NCI-H2107 treated with DMSO at 0.1 percent for 48 hours (cell line): ENCODE results near the gene CAMK2G.
"Not testable (repeated sequence)": the region's sequence is repeated elsewhere in the genome, so short reads cannot be mapped to it uniquely, and the experiment has no call there.

ENCODE experiments used
- DNase-seq: peaks from one replicate; lab custom pipeline; 2025; ENCODE audit not compliant: unreplicated experiment; lab: John Stamatoyannopoulos, UW

Gene CAMK2G

GRCh38 chr10:73874267-73875138 is at the start of gene CAMK2G:
TSS of gene CAMK2G (minus strand) at chr10:73874555. CDS start at chr10:73874461, 94 bp downstream.
- no peak for DNase-seq

DNA sequence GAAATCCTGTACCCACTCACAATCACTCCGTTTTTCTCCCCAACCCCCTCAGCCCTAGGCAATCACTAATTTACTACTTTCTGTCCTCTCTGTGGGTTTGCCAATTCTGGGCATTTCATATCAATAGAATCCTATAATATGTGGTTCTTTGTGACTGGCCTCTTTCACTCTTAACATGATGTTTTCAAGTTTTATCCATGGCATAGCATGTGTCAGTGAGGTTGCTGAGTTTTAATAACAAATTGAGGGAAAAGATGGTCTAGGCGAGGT is 48.4 kb upstream of the CAMK2G start:
- DNase-seq, result no peak

DNA sequence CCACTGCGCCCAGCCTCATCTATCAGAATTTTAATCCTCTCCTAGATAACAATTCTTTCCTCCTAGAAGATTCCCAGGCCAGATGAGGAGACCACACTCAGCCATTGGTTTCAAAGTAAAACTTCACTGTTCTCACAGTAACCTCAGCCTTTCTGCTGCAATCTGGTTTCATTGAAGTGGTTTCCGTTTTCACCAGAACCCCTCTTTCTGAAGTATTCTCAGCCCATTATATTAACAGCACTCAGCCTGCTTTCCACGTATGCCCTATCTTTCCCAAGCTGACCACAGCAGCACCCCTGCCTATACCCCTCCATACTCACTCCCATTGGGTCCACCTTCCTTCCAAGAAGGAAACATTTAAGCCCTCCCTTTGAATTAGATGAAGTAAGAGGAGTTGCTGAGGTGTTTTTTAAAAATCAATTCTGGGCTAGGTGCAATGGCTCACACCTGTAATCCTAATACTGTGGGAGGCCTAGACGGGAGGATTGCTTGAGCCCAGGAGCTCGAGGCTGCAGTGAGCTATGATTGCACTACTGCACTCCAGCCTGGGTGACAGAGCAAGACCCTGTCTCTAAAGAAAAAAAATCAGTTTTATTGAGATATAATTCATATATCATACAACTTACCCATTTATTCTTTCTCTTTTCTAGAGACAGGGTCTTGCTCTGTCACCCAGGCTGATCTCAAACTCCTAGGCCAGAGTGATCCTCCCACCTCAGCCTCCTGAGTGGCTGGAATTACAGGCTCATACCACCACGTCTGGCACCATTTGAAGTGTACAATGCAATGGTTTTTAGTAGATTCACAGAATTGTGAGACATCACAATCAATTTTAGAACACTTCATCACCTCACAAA is 47.9 kb upstream of the CAMK2G start:
- no peak for DNase-seq

DNA sequence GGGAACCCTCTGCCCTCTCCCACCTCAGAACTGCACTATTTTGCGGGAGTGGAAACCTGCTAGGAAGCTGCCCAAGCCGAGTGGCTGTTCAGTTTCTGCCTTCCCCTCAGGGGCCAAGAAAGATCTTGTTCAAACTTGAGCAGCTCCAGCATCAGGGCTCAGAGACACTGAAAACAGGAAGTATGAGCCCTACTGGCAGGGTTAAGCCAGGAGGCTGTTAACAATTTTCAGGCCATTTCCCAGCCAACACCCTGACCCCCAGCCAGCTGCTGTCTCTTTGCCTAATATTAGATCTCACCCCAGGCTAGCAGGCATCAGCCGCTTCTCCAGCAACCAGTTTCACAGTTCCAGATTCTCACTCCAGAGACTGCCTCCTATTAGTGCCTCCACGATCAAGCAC is 45.7 kb upstream of the CAMK2G start:
- no peak for DNase-seq

GRCh38 chr10:73919481-73919880 is 45.1 kb upstream of the CAMK2G start:
- not testable (repeated sequence) for DNase-seq

DNA sequence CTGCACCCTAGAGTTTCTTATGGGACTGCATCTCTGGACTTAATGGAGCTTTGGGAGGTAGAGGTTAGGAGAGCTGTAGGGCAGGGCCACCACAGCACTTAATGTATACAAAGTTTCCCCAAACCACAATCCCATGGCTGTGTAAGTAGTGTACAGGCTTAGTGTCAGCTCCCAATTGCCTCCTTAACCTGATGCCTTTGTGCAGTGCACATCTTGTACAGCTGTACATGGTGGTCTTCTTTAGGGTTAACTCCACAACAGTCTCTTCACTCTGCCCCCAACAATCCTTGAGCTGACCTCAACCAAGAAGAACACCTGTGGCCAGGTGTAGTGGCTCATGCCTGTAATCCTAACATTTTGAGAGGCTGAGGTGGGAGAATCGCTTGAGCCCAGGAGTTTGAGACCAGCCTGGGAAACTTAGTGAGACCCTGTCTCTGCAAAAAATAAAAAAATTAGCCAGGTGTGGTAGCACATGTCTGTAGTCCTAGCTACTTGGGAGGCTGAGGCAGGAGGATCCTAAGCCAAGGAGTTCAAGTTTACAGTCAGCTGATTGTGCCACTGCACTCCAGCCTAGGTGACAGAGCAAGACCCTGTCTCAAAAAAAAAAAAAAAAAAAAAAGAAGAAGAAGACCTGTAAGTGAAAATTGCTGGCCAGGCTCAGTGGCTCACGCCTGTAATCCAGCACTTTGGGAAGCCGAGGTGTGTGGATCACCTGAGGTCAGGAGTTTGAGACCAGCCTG is 43.4 kb upstream of the CAMK2G start:
- DNase-seq, result no peak

DNA sequence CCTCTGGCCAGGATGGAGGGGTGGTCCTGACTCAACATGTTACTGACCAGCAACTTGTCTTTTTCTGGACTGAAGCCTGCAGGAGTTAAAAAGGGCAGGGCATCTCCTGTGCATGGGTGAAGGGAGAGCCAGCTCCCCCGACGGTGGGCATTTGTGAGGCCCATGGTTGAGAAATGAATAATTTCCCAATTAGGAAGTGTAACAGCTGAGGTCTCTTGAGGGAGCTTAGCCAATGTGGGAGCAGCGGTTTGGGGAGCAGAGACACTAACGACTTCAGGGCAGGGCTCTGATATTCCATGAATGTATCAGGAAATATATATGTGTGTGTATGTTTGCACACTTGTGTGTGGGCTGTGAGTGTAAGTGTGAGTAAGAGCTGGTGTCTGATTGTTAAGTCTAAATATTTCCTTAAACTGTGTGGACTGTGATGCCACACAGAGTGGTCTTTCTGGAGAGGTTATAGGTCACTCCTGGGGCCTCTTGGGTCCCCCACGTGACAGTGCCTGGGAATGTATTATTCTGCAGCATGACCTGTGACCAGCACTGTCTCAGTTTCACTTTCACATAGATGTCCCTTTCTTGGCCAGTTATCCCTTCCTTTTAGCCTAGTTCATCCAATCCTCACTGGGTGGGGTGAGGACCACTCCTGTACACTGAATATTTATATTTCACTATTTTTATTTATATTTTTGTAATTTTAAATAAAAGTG is 42.6 kb upstream of the CAMK2G start:
- no peak for DNase-seq

DNA sequence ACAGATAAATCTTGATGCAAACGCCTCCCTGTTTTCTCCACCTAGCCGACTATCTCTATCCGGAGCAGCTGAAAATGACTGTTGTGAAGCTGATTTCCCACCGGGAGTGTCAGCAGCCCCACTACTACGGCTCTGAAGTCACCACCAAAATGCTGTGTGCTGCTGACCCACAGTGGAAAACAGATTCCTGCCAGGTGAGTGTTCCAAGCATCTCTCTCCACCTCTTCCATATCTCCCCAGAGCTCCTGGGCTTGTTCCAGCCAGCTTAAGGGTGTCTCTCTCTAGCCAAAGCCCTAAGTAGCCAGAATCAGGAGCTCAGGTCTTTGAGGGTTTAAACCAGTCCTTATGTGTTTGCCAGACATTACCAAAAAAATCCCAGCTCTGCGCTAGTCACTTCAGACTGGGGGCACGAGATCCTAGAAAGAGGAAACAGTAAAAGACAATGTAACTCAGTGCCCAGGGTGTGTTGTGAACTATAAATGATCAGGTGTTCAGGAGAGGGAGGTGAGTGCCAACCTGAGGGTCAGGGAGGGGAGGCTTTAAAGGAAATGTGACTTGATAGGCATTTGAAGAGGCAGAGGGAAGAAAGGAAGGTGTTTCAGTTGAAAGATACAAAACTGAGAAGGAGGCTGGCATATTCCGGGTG is 41.0 kb upstream of the CAMK2G start:
- DNase-seq, result no peak

GRCh38 chr10:73914036-73914435 is 39.7 kb upstream of the CAMK2G start:
- DNase-seq, result no peak

- no peak for DNase-seq
Observed at GRCh38 chr10:73911553-73912004, 37.2 kb upstream of the CAMK2G start.

- no peak for DNase-seq
Observed at GRCh38 chr10:73910764-73911552, 36.6 kb upstream of the CAMK2G start, which contains the start of gene PLAU. TSS of gene PLAU (plus strand) at chr10:73911132. CDS start at chr10:73911556, 424 bp downstream.

DNA sequence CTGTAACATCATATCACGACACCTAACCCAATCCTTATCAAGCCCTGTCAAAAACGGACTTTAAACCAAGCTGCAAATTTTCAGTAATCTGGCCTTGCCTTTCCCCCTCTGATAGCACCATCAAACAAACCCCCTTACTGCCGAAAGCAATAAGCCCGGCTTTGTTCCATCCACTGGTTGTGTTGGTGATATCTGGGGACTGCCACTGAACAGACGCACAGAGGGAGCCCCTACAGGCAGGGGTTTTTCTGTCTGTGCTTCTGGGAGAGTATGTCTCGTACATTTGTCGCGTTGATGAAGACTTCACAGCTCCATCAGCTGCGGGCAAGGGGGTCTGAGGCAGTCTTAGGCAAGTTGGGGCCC is 36.0 kb upstream of the CAMK2G start:
- DNase-seq, result no peak

DNA sequence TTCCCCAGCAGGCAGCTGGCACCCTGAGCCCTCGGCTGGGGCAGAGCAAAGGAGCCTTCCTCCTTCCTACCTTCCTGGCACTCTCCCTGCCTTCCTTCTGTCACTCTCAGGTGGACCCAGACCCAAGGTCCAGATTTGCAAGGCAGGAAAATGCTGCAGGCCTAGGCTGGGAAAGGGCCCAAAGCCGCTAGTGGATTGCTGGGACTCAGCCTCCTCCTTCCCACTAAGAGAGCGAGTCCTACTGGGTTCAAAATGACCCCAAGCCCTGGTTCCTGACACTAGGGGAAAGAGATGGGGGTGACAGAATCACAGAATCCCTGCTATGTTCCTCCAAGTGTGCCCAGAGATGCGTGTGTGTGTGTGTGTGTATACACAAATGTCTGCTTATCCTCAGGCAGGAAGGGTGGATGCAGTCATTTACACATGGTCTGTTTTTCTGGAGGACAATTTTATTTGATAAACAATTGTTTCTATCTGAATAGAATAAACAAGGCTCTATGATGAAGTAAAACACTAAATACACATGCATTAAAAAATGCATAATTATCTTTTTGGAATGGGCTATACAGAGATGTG is 35.3 kb upstream of the CAMK2G start:
- DNase-seq, result no peak

DNA sequence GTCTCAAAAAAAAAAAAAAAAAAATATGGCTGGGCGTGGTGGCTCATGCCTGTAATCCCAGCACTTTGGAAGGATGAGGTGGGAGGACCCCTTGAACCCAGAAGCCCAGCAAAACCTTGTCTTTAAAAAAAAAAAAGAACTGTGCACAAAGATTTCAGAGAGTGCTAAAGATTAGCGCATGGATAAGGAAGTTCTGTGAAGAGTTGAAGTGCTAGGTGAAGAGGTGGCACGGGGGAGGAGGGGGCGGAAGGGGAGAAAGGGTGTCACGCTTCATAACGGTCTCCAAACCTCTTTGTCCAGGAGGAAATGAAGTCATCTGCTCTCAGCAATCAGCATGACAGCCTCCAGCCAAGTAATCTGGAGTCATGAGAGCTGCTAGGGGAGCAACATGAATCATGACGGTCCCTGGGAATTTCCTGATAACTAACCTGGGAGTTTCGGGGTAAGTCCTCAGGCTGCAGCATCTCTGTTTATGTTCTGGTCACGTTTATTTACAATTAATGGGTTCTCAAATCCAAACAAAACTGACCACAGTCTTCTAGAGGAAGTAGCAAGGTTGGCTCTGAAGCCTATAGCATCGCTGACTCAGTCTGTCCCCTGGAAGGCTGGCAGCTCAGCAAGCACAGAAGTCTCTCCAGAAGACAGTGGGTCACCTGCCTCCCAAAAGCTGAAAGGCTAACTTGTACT is 34.6 kb upstream of the CAMK2G start:
- no peak for DNase-seq

GRCh38 chr10:73907841-73908517 is 33.6 kb upstream of the CAMK2G start:
- no peak for DNase-seq

DNA sequence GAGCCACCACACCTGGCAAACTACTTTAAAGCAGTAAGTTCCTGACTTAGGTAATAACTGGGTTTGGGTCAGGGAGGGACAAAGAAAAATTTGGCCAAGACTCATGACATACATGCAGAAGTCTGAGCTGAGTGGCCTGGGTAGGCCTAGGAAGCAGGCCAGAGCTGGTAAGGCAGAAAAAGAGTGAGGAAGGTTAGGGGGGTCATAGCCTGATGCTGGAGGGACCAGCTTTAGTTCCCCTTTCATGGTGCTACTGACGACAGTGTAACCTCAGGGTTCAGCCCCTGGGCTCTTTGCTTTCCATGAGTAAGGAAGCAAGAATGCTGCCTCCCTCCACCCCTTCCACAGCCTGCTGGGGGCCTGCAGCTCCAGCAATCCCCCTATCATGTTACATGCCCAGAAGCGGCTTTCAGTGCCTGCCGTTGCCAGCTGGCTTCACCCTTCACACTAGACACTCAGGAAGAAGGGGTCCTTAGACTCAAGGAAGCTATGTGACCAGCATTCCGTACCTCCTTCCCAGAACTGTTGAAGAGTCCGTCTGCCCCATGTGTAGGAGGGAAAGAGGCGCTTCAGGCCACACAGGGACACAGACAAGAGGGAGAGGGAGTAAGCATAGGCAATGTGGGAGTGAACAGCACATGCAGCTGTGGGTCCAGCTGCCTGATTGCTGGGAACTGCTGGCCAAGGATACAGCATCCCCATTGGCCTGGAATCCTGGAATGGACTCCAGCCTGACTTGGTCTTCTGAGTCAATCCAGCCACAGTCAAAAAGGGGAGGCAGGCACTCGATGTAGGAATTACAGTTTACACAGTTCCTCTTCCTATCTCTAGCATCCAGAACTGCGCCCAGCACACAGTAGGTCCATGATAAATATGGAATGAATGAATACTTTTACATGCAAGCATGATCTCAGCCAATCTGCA is 32.4 kb upstream of the CAMK2G start:
- peak; percentile 38 for DNase-seq
